Limb (tissue), 2 donors: ENCODE results near the gene PRRG4.
A peak's percentile ranks its signal among the peaks of the same experiment; 100 is the strongest.
"Not testable (repeated sequence)": the region's sequence is repeated elsewhere in the genome, so short reads cannot be mapped to it uniquely, and the experiment has no call there.

ENCODE experiments used
- DNase-seq, 2 donors: peaks; one replicate each; pipeline ENCODE4 v3.0.0-alpha.2; 2016; ENCODE audit errors: extremely low spot score in 2 of 2

PRRG4 gene

DNA sequence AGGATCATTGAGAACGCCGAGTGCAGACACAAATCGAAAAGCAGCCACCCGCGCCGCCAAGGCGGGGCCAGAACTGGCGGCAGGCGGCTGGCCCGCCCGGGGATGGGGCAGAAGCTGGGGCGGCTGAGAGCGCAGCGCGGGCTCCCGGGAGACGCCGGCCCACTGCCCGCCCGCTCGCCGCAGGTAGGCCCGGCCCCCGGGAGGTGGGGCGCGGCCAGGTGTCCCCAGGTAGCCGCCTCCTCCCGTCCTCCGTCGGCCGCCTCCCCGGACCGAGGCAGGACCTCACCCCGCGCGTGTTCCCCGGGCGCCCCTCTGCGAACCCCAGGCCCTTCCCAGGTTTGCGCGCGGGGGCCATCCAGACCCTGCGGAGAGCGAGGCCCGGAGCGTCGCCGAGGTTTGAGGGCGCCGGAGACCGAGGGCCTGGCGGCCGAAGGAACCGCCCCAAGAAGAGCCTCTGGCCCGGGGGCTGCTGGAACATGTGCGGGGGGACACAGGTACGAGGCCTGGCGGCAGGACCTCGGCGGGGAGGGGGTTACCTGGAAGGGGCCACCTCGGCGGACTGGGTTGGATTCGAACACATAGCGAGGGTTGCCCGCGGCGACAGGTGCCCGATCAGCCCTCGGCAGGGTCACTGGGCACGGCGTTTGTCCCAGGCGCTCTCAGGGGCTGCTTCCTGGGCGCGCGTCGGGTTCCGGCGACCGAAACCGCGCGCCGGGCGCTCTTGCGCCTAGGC lies at the start of gene PRRG4:
TSS of gene PRRG4 (plus strand) at position 248 of the 733 bp plus-strand sequence. CDS start 603 bp downstream, outside the sequence.
- peak in 1 of 2 donors; percentile 59 for DNase-seq

DNA sequence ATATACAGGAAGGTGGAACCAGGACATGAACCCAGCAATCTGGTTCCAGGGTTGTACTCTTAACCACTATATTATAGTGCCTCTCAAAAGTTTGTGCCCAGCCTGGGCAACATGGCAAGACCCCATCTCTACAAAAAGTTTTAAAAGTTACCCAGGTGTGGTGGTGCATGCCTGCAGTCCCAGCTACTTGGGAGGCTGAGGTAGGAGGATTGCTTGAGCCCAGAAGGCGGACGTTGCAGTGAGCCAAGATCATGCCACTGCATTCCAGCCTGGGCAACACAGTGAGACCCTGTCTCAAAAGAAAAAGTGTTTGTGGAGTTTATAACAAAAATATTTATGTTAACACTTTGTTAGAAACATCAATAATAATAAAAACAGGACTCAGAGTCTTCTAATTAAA lies 48.9 kb upstream of the PRRG4 start:
- DNase-seq, result not testable (repeated sequence)

GRCh38 chr11:32781721-32782120 lies 48.0 kb upstream of the PRRG4 start:
- DNase-seq, result no peak

DNA sequence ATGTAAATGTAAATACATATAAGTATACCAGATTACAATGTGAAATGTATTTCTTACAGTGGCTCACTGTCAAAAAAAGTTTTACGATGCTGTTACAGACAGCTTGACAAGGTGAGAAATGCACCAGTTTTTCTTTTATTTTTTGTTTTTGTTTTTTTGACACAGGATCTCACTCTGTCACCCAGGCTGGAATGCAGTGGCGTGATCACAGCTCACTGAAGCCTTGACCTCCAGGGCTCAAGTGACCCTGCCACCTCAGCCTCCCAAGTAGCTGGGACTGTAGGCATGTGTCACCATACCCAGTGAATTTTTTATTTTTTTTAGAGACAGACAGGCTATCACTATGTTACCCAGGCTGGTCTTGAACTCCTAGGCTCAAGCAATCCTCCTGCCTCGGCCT lies 44.5 kb upstream of the PRRG4 start:
- DNase-seq, result no peak

DNA sequence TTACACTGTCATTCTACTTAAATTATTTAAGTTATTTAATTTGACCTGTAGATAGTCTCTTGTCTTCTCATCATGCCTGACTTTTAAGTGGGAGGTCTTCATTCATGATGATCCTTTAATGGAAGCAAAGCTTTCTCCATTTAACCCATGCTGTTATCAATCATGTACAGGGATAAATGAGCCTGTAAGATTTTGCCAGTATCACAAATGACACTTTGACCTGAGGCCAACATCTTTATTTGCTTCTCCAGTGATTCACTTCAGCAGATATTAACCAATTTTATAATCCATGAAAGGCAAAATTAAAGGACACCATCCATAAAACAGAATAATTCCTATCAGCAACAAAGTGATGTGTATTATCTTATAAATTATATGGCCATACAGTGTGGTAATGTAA lies 42.9 kb upstream of the PRRG4 start:
- DNase-seq, result no peak

DNA sequence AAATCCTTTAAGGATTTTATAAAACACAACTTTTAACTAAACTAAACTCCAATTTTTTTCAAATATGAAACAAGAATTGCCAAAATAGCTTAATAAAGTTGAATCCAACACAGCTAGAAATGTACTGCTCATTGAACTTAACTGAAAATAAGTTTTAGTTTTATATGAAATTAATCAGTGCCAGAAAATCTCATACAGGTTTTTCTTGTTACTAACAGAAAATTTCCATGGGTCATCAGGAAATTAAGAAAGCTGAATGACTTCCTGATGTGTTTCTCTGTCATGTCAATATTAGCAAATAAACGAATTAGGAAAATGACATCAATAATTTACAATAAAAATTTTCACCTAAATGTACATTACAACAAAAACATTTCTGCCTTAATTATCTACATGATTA lies 38.8 kb upstream of the PRRG4 start:
- no peak for DNase-seq

DNA sequence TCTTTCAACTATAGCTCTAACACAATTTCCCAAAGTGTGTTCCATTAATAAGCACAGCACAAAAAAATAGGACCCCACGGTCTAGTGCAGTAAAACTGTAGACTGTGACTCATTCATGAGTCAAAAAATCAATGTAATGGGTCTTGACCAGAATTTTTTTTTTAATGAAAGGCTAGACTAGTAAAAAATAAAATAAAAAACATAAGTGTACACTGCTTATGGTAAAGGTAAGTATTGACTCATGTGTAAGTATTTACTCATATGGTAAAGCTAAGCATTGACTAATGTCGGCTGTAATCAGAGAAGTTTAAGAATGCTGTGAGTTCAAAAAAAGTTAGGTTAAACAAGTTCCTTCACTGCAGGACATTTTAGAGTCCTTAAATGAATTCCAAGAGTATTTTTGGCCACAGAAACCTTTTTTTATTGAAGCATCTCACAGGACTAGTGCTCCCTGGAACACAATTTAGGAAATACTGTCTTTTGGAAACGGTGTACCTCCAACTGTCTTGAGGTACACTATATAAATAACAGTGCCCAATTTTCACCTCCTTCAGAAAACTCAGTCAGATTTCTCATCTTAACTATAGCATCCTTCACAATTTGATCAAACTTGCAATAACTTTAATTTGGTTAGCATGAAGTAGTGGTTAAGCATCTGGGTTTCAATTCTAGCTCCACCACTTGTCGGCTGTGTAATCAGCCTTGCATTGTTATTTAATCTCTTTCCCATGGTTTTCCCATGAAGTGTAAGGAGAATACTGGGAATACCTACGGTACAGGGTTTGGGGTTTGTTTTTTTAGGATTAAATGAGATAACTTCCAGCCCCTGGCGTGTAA lies 37.4 kb upstream of the PRRG4 start:
- DNase-seq, result no peak

DNA sequence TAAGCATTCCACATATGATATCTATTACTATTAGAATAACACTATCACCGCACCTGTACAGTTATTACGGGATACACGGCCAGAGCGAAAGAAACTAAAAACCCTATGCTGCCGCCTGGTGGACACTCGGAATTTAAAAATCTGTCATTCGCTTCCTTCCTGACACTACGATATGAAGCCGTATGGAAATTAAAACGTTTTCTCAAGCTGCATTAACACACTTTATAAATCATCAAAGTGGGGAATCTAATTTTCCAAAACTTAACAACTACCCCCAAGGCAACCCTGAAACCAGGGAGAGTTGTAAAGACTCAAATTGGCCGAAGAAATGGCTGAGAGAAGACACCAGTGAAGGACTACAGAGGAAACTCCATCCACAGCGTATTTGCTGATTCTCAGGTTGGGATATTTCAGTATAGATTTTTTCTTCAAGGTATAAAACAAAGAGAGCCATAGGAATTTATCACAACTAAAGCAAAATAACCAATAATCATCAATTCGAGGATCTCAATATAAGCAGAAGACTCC lies 36.7 kb upstream of the PRRG4 start:
- DNase-seq, result peak; percentile 54 to 76

DNA sequence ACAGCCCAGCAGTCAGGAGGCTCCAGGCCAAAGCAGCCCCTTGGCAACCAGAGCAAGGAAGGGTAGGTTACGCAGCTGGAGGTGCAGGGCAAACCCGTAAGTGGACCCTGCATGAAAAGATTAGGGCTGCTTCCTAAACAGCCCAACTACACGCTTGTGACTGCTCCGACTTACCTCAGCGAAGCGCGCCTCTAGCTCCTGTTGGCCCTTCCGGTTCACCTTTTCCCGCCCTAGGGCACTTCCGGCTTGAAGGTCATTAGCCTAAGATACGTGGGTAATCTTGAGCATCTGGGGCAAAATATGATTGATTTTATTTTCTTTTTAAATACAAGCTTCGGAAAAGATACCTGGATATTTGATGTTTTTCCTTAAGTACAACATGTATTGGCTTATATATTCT lies 35.3 kb upstream of the PRRG4 start, which contains the start of gene CCDC73:
TSS of gene CCDC73 (minus strand) at position 224 of the 400 bp plus-strand sequence. CDS start 34,419 bp downstream, outside the sequence.
- no peak for DNase-seq

DNA sequence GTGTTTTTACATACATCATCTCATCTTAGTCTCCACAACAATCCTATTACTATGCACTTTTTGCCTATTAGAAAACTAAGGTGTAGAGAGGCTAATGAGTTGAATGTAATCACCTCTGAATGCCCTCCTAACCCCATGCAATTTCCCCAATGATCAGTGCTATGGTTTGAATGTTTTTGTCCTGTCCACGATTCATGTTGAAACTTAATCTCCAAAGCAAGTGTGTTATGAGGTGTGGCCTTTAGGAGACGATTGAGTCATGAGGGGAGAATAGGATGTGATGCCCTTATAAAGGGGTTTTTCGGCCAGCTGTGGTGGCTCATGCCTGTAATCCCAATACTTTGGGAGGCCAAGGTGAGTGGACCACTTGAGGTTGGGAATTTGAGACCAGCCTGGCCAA lies 33.3 kb upstream of the PRRG4 start:
- no peak for DNase-seq

DNA sequence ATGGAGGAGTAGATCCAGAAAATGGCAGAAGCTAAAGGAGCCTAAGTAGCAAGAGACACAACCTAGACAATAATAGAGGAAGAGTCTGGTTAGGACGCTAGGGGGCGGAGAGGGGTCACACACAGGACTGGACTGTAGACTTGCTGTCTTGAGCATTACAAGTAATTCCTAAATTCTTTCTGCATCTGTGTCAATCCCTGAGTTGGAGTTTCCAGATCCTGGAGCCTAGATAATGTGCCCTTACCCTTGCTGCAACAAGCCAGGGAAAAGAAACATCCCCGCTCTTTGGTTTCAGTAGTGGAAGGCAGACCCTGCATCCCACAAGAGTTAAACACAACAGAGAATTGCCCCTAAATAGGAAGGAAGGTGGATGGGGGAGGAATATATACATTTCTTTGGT lies 20.4 kb upstream of the PRRG4 start:
- peak; percentile 62 to 74 for DNase-seq

- DNase-seq, result no peak
These were observed 12.4 kb upstream of the PRRG4 start for GRCh38 chr11:32817181-32817851.

GRCh38 chr11:32817852-32818183 lies 11.9 kb upstream of the PRRG4 start:
- no peak for DNase-seq

- no peak for DNase-seq
These were observed 10.5 kb upstream of the PRRG4 start for GRCh38 chr11:32819187-32819586.

GRCh38 chr11:32820497-32820896 lies 9.2 kb upstream of the PRRG4 start:
- no peak for DNase-seq

DNA sequence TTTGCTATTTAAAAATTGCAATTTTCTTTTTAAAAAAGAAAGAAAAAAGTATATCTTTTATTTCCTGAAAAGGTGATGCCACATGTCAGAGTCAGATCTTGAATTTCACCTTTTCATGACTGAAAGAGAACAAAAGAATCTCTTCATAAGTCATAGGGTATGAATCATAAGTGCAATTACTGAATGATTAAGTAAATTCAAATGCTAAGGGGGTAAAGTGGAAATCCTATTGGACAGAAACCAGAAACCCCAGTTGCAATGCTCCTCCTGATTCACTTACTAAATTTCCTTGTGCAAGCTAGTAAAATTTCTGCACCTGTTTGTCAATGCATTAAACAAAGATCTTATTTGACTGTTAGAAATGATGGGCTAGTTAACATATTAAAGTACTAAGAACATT lies 8.2 kb upstream of the PRRG4 start:
- DNase-seq, result no peak

- no peak for DNase-seq
These were observed 7.7 kb upstream of the PRRG4 start for GRCh38 chr11:32821917-32822560.

DNA sequence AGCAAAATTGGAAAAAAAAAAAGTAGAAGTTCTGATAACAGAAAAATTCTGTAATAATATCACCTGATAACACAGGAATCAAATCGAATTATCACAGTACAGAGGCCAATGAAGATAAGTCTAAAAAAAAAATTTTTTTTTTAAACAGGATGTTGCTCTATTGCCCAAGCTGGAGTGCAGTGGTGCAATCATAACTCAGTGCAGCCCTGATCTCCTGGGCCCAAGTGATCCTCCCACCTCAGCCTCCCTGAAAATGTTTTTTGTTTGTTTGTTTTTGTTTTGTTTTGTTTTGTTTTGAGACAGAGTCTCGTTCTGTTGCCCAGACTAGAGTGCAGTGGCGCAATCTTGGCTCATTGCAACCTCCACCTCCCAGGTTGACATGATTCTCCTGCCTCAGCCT lies 6.1 kb upstream of the PRRG4 start:
- DNase-seq, result not testable (repeated sequence)

GRCh38 chr11:32826113-32826512 lies 3.6 kb upstream of the PRRG4 start:
- DNase-seq, result no peak

GRCh38 chr11:32827276-32827675 lies 2.5 kb upstream of the PRRG4 start:
- no peak for DNase-seq

DNA sequence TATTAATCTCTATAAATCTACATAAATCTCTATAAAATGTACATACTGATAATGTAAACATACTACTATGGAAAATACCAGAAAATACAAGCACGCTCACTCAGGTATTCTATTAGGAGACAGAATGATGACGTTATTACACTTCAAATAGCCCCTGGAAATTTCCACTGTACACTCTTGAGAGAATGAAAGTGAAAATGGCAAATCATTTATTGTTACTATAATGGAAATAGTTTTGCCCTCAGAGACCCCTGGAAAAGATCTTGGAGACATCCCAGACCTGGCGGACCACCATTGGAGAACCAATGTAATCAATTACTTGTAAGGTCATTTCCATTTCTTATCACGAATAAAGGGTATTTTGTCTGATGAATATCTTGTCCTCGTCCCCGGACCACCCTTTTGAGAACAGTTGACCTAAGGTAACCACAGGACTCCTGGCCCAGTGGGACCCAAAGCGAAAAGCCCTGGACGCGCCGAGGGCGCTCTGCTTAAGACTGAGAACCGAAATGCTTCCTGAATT lies 509 bp upstream of the PRRG4 start:
- DNase-seq, result no peak
